DOHH2 (cell line): ENCODE measurements around the gene NCF2.

ENCODE experiments used
- H3F3A ChIP-seq: fragments of 200-600 bp; sonication (generic), shearing (Covaris generic); 2 replicates; pipeline ENCODE4 v1.6.0; 2016; ENCODE audit warnings: antibody characterized with exemption, mild to moderate bottlenecking; ENCODE audit not compliant: control insufficient read depth, insufficient read depth
- H3K27ac ChIP-seq: fragments of 200-600 bp; sonication (generic); 2 replicates; pipeline ENCODE4 v1.5.1; 2014; ENCODE audit warnings: low read depth, mild to moderate bottlenecking, low read length, moderate library complexity
- H3K27me3 ChIP-seq: fragments of 200-600 bp; sonication (generic); 2 replicates; pipeline ENCODE4 v1.6.1; 2014; ENCODE audit warnings: mild to moderate bottlenecking, low read length, mixed read lengths; ENCODE audit not compliant: control insufficient read depth
- H3K36me3 ChIP-seq: fragments of 200-600 bp; sonication (generic); 2 replicates; pipeline ENCODE4 v1.6.1; 2014; ENCODE audit warnings: mild to moderate bottlenecking, low read length, moderate library complexity, mixed read lengths; ENCODE audit not compliant: control insufficient read depth
- H3K4me1 ChIP-seq: fragments of 200-600 bp; sonication (generic); 2 replicates; pipeline ENCODE4 v1.6.1; 2014; ENCODE audit warnings: mild to moderate bottlenecking, low read length, mixed read lengths; ENCODE audit not compliant: control insufficient read depth
- H3K4me2 ChIP-seq: fragments of 200-600 bp; sonication (generic); 2 replicates; pipeline ENCODE4 v1.6.0; 2014; ENCODE audit warnings: mild to moderate bottlenecking, low read length, moderate library complexity
- H3K4me3 ChIP-seq: fragments of 200-600 bp; sonication (generic); 2 replicates; pipeline ENCODE4 v1.5.1; 2014; ENCODE audit warnings: mild to moderate bottlenecking, low read length, mixed read lengths
- H3K79me2 ChIP-seq: fragments of 200-600 bp; sonication (generic); 2 replicates; pipeline ENCODE4 v1.6.1; 2014; ENCODE audit warnings: mild to moderate bottlenecking, low read length, mixed read lengths; ENCODE audit not compliant: control insufficient read depth
- H3K9me2 ChIP-seq: fragments of 200-600 bp; sonication (generic); replicated peaks from 2 replicates; pipeline ENCODE4 v1.6.1; 2014; ENCODE audit warnings: mild to moderate bottlenecking, low read length, mixed read lengths; ENCODE audit not compliant: control insufficient read depth
- H3K9me3 ChIP-seq: fragments of 200-600 bp; sonication (generic); 2 replicates; pipeline ENCODE4 v1.6.1; 2014; ENCODE audit warnings: antibody characterized with exemption, low read length, mixed read lengths; ENCODE audit not compliant: control insufficient read depth, insufficient read depth
- H4K20me1 ChIP-seq: fragments of 200-600 bp; sonication (generic); 2 replicates; pipeline ENCODE4 v1.6.0; 2014; ENCODE audit warnings: low read depth, mild to moderate bottlenecking, antibody characterized with exemption, low read length, moderate library complexity; ENCODE audit not compliant: control insufficient read depth, insufficient read depth
- EZH2phosphoT487 ChIP-seq: fragments of 200-600 bp; sonication (generic); IDR thresholded peaks from 2 replicates; pipeline ENCODE4 v1.6.1; 2017; ENCODE audit warnings: borderline replicate concordance, mild to moderate bottlenecking, antibody characterized with exemption, low read length, moderate library complexity, mixed read lengths
- TF ChIP-seq, protein P1 (sequence below): fragments of 200-600 bp; sonication (generic); IDR thresholded peaks from one replicate; pipeline ENCODE4 v1.5.1; 2014; ENCODE audit warnings: antibody characterized with exemption, mild to moderate bottlenecking, low read depth, low read length; ENCODE audit not compliant: poor library complexity, severe bottlenecking

The NCF2 gene

DNA sequence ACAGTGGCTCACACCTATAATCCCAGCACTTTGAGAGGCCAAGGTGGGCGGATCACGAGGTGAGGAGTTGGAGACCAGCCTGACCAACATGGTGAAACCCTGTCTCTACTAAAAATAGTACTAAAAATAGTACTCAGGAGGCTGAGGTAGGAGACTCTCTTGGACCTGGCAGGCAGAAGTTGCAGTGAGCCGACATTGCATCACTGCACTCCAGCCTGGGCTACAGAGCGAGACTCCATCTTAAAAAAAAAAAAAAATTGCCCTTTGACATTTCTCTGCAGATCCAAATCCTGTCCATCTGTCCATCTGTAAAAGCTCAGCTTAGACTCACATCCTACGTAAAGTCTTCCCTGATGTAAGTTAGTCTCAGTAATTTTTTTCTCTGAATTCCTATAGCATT is 6.2 kb upstream of the NCF2 start:
- Histone ChIP-seq H3F3A (no peaks in the 10 kb centered on the region), H4K20me1 (no peaks in the 10 kb centered on the region), H3K4me3 (no peak overlapping the region), H3K36me3 (no peaks in the 10 kb centered on the region), H3K9me3 (no peaks in the 10 kb centered on the region), H3K9me2 (no peaks in the 10 kb centered on the region), H3K4me1 (peaks cover 17% of the 10 kb centered on the region), H3K79me2 (no peaks in the 10 kb centered on the region), H3K27ac (no peak overlapping the region), H3K27me3 (peaks cover 19% of the 10 kb centered on the region), H3K4me2 (no peak overlapping the region)
- TF ChIP-seq, protein P1, sequence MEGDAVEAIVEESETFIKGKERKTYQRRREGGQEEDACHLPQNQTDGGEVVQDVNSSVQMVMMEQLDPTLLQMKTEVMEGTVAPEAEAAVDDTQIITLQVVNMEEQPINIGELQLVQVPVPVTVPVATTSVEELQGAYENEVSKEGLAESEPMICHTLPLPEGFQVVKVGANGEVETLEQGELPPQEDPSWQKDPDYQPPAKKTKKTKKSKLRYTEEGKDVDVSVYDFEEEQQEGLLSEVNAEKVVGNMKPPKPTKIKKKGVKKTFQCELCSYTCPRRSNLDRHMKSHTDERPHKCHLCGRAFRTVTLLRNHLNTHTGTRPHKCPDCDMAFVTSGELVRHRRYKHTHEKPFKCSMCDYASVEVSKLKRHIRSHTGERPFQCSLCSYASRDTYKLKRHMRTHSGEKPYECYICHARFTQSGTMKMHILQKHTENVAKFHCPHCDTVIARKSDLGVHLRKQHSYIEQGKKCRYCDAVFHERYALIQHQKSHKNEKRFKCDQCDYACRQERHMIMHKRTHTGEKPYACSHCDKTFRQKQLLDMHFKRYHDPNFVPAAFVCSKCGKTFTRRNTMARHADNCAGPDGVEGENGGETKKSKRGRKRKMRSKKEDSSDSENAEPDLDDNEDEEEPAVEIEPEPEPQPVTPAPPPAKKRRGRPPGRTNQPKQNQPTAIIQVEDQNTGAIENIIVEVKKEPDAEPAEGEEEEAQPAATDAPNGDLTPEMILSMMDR: no peak
- TF ChIP-seq EZH2phosphoT487: no peak

DNA sequence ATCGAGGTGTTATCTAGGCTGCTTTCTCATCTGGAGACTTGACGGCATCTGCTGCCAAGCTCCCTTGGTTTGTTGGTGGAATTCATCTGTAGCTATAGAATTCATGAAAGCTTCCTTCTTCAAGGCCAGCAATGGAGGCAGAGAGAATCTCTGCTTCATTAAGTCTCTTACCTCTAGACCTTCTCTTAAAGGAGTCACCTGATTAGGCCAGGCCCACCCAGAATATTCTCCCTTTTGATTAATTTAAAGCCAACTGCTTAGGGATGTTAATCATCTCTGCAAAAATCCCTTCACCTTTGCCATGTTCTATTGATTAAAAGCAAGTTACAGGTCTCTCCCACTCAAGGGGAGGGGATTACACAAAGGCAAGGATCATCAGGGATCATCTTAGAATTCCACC is 5.3 kb upstream of the NCF2 start:
- no peak overlapping the region for H3K4me2 ChIP-seq
- H3K36me3 ChIP-seq: no peaks in the 10 kb centered on the region
- no peaks in the 10 kb centered on the region for H3K9me3 ChIP-seq
- H3K27ac ChIP-seq: no peak overlapping the region
- TF ChIP-seq EZH2phosphoT487: no peak
- TF ChIP-seq, protein P1: no peak
- no peaks in the 10 kb centered on the region for H3K79me2 ChIP-seq
- H3K27me3 ChIP-seq: peaks cover 19% of the 10 kb centered on the region
- H4K20me1 ChIP-seq: no peaks in the 10 kb centered on the region
- H3K4me3 ChIP-seq: no peak overlapping the region
- no peaks in the 10 kb centered on the region for H3F3A ChIP-seq
- H3K4me1 ChIP-seq: peaks cover 22% of the 10 kb centered on the region
- no peaks in the 10 kb centered on the region for H3K9me2 ChIP-seq

DNA sequence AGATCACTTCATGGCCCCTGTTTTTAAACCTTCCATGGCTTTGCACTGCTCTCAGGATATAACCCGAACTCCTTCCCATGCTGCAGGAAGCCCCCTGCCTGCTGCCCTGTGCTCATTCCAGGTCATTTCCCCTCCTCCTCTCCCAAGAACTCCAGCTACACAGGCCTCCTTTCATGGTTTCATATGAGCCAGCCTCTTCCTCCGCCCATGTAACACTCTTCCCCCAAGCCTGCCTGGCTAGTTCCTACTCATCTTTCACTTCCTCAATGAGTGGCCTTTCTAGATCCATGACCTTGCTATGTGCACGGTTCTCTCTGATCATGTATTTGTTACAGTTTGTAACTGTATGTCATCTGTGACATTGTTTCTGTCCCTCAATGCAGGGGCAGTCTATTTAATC is 3.1 kb upstream of the NCF2 start:
- H3K4me3 ChIP-seq: peak overlapping the region; percentile 25; the same call in 1 of the 2 replicates
- H3K36me3 ChIP-seq: no peaks in the 10 kb centered on the region
- no peaks in the 10 kb centered on the region for H3K9me2 ChIP-seq
- H3F3A ChIP-seq: no peaks in the 10 kb centered on the region
- no peaks in the 10 kb centered on the region for H3K9me3 ChIP-seq
- TF ChIP-seq, protein P1: no peak
- TF ChIP-seq EZH2phosphoT487: no peak
- H3K79me2 ChIP-seq: no peaks in the 10 kb centered on the region
- H3K4me2 ChIP-seq: peak overlapping the region; percentile 40
- no peak overlapping the region for H3K27ac ChIP-seq
- peaks cover 19% of the 10 kb centered on the region for H3K27me3 ChIP-seq
- no peaks in the 10 kb centered on the region for H4K20me1 ChIP-seq
- H3K4me1 ChIP-seq: peaks cover 38% of the 10 kb centered on the region

DNA sequence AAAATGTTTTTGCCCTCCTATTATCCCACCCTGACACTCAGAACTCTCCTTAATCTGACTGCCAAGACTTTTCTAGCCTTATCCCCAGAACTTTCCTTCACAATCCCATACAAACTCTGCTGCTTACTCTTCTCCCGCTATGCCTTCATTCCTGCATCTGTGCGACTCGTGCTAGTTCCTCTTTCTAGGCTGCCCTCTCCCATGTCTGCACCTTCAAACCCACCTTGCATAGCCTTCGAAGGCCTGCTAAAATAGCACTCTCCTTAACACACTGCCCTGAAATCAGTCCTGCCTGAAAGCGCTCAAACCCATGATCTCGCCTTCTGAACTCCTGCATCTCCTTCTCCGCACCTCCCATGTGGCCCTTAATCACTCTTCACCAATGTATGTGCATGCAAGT is 2.5 kb upstream of the NCF2 start:
- no peaks in the 10 kb centered on the region for H3K9me3 ChIP-seq
- H3K27ac ChIP-seq: no peak overlapping the region
- no peaks in the 10 kb centered on the region for H3K79me2 ChIP-seq
- TF ChIP-seq EZH2phosphoT487: no peak
- TF ChIP-seq, protein P1: no peak
- H3K4me3 ChIP-seq: peak overlapping the region; percentile 25; the same call in 1 of the 2 replicates
- peaks cover 38% of the 10 kb centered on the region for H3K4me1 ChIP-seq
- no peaks in the 10 kb centered on the region for H3K9me2 ChIP-seq
- peak overlapping the region; percentile 40 for H3K4me2 ChIP-seq
- no peaks in the 10 kb centered on the region for H3F3A ChIP-seq
- H4K20me1 ChIP-seq: no peaks in the 10 kb centered on the region
- no peaks in the 10 kb centered on the region for H3K36me3 ChIP-seq
- H3K27me3 ChIP-seq: peaks cover 19% of the 10 kb centered on the region
